Measurements from ENCODE around the gene GPC6.

GRCh38 chr13:94269557-94269956 lies 1043.0 kb downstream of the GPC6 start:
- TF ChIP-seq CTCF (conservative IDR thresholded peaks at IDR 0.05) = no peak
- TF ChIP-seq EZH2 (IDR thresholded peaks at IDR 0.05; ENCODE audit: low read depth) = no peak
